IPS DF 6.9 (cell line): Measurements from ENCODE around the gene TENM3.

ENCODE experiments used
- DNase-seq: peaks from one replicate; pipeline ENCODE4 v3.0.0-alpha.2; 2013; ENCODE audit warnings: low read depth, low spot score
- H3K27ac ChIP-seq: one replicate; pipeline ENCODE4 v1.5.1; 2013; ENCODE audit warnings: low read length, control low read depth
- H3K27me3 ChIP-seq: 2 replicates; pipeline ENCODE4 v1.6.1; 2013; ENCODE audit warnings: mild to moderate bottlenecking, low read length; ENCODE audit not compliant: control insufficient read depth, insufficient read depth
- H3K36me3 ChIP-seq: 2 replicates; pipeline ENCODE4 v1.6.1; 2013; ENCODE audit warnings: low read length; ENCODE audit not compliant: control insufficient read depth, insufficient read depth
- H3K4me1 ChIP-seq: 2 replicates; pipeline ENCODE4 v1.6.1; 2013; ENCODE audit warnings: low read length; ENCODE audit not compliant: control insufficient read depth, insufficient read depth
- H3K4me3 ChIP-seq: 2 replicates; pipeline ENCODE4 v1.5.1; 2013; ENCODE audit warnings: mild to moderate bottlenecking, low read length
- H3K9me3 ChIP-seq: 2 replicates; pipeline ENCODE4 v1.6.1; 2013; ENCODE audit warnings: low read length, inconsistent platforms; ENCODE audit not compliant: control insufficient read depth, insufficient read depth
- WGBS: extraction: QIAGEN DNeasy Blood & Tissue Kit; methylation state at CpG from one replicate; pipeline ENCODE4 v1.1.7; 2013; ENCODE audit warnings: mixed read lengths, missing lambda C conversion rate; ENCODE audit not compliant: insufficient read length, insufficient coverage; 5-methylcytosine and 5-hydroxymethylcytosine counted together

Gene TENM3

DNA sequence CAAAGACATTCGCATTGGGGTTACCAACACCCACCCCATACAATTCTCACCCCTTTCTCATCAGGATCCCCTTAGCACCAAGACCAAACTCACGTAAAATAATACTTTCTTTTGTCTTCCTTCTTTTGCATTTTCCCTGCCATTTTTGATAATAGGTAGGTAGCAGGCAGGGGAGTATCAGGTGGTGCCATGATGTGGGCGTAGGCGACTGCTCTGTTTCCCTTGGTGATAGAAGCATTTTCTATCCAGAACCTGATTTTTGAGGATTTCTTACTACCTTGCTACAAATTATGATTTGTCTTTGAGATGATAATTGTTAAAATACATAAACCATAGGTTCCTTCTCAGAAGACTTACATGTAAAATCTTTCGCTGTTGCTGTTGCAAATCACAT, 523.7 kb downstream of the TENM3 start:
- no peak for DNase-seq
- H3K27me3 ChIP-seq, result no peaks in the 10 kb centered on the region
- H3K9me3 ChIP-seq, result no peaks in the 10 kb centered on the region
- H3K4me1 ChIP-seq, result peaks cover 2% of the 10 kb centered on the region; the same call in 1 of the 2 replicates
- no peaks in the 10 kb centered on the region for H3K36me3 ChIP-seq
- H3K27ac ChIP-seq, result no peak overlapping the region
- WGBS, result 100% methylated on average over 1 of the region's 5 CpGs
- H3K4me3 ChIP-seq, result no peak overlapping the region

DNA sequence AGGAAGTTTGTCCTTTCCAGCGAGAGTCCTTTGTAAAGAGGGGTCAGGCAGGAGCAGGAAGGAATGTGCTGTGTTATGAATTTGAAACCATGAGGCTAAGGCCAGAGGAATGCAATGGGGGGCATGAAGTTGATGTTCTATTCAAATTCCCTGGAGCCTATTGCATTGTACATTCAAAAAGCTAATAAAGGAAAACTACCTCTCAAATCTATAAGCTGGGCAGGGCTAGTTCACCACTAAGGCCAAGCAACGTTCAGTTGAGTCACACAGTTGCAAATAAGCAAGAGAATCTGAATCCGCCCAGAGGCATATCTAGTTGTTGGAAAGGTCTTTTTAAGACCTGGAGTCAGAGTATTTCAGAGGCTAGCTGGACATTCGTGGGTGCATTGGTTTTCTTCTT, 525.6 kb downstream of the TENM3 start:
- no CpG with 5 or more reads among the region's 4 CpGs for WGBS
- H3K27me3 ChIP-seq, result no peaks in the 10 kb centered on the region
- no peak overlapping the region for H3K27ac ChIP-seq
- peaks cover 2% of the 10 kb centered on the region; the same call in 1 of the 2 replicates for H3K4me1 ChIP-seq
- no peaks in the 10 kb centered on the region for H3K9me3 ChIP-seq
- no peaks in the 10 kb centered on the region for H3K36me3 ChIP-seq
- no peak for DNase-seq
- H3K4me3 ChIP-seq, result no peak overlapping the region

DNA sequence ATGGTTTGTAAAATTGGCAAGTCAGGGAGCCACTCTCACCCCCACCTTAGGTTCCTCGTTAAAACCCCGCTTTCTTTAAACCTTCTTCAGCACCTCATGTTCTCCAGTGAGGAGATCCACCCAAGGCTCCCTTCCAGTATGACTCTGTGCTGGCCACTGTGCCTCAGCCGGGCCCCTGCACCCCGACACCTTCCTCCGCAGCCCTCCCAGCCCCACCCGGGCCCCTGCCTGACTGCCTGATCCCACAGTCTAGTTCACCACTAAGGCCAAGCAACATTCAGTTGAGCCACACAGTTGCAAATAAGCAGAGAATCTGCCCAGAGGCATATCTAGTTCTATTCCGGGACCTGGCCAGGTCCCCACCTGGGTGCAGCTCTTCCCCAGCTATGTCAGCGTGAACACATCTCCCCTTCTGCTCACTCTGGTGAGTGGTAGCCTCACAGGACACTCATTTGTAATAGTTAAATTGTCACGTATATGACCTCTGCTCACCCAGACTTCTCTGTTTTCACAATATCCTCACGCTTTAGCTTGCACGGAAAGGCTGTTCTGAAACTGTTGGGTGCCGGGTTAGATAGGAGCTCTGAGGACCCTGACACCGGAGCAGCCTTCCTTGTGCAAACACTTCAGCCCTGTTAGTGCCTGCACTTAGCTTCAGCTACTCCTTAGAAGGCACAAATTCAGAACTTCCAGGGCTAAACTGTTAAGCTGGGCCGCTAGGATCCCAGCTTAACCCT, 527.2 kb downstream of the TENM3 start:
- H3K27ac ChIP-seq, result no peak overlapping the region
- no peak overlapping the region for H3K4me3 ChIP-seq
- no CpG with 5 or more reads among the region's 14 CpGs for WGBS
- peaks cover 2% of the 10 kb centered on the region; the same call in 1 of the 2 replicates for H3K4me1 ChIP-seq
- no peaks in the 10 kb centered on the region for H3K27me3 ChIP-seq
- H3K36me3 ChIP-seq, result peaks cover 7% of the 10 kb centered on the region
- no peaks in the 10 kb centered on the region for H3K9me3 ChIP-seq
- DNase-seq, result no peak

DNA sequence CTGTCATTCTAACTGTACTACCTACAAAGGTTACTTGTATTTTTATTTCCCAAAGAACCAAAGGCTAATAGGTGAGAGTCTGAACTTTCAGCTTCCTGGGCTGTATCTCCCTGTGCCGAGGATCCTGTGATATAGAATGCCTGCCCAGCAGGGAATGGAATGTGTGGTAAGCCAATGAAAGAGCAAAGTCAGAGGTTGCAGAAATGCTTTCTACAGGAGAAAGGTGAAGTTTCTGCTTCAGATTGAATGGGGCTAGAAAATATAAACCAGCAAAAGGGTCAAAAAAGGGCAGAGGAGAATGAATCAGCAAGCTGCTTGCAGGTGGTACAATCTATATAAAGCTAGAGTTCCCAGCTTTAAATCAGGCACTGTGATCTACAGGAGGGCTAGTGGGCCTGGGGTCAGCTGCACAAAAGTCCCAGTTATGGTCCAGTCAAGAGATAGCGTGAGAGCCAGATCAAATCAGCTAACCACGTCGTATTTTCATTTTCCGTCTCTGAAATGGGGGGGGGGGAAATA, 527.9 kb downstream of the TENM3 start:
- DNase-seq, result peak; percentile 22
- H3K36me3 ChIP-seq, result peaks cover 8% of the 10 kb centered on the region
- no peaks in the 10 kb centered on the region for H3K27me3 ChIP-seq
- no CpG with 5 or more reads among the region's 5 CpGs for WGBS
- H3K9me3 ChIP-seq, result no peaks in the 10 kb centered on the region
- no peak overlapping the region for H3K4me3 ChIP-seq
- H3K27ac ChIP-seq, result no peak overlapping the region
- H3K4me1 ChIP-seq, result peaks cover 2% of the 10 kb centered on the region; the same call in 1 of the 2 replicates

DNA sequence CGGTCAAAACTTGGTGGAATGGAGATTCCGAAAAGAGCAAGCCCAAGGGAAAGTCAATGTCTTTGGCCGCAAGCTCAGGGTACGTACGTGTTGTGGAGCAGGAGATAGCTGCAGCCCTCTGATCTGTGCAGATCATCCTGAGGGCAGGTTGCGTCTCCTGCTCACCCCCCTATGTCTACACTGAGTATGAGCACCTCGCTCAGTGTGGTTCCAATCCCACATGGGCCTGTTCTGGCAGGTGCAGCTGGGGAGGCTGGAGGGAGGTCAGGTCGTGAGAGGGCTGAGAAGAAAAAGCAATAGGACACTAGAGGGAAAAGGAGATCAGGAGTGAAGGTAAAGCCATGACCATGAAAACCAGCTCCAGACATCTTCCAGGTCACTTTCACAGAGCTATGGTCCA, 531.9 kb downstream of the TENM3 start:
- no peaks in the 10 kb centered on the region for H3K27me3 ChIP-seq
- H3K4me3 ChIP-seq, result no peak overlapping the region
- DNase-seq, result no peak
- H3K9me3 ChIP-seq, result no peaks in the 10 kb centered on the region
- H3K27ac ChIP-seq, result no peak overlapping the region
- WGBS, result no CpG with 5 or more reads among the region's 8 CpGs
- H3K4me1 ChIP-seq, result peaks cover 2% of the 10 kb centered on the region; the same call in 1 of the 2 replicates
- H3K36me3 ChIP-seq, result peaks cover 10% of the 10 kb centered on the region

DNA sequence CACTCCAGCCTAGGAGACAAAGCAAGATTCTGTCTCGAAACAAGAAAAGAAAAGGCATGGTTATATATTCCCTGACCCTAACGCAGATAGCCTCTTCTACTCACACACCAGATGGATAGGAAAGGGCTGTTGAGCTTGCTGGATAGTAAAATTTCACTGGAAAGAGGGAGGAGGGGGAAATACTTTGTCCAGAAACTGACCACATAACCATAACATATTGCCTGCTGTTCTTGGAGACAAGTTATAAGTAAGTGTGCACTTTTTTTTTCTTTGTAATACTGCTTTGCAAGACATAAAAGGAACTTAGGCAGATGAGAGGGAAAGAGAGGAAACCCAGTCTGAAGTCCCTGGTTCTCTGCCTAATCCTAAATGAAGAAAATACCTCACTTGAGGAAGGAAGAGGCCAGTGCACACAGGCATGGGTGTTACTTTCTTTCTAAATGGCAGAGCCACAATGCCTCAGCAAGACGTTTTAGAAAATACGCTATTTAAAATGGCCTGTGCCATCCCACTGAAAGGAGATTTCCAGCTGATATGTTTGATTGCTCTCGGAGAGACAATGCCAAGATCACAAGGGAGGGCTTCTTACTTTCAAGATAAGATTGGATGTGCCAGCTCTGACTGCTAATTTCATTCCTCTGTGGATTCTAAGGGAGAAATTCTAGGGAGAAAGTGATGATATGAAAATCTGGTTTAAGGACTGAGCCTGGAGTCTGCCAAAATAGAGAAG, 533.3 kb downstream of the TENM3 start:
- Histone ChIP-seq H3K27ac (no peak overlapping the region), H3K36me3 (peaks cover 10% of the 10 kb centered on the region), H3K27me3 (no peaks in the 10 kb centered on the region), H3K9me3 (no peaks in the 10 kb centered on the region), H3K4me1 (0 out of 2 replicates have a peak, but pooled peaks cover 2% of the 10 kb centered on the region), H3K4me3 (no peak overlapping the region)
- no CpG with 5 or more reads among the region's 5 CpGs for WGBS
- no peak for DNase-seq

DNA sequence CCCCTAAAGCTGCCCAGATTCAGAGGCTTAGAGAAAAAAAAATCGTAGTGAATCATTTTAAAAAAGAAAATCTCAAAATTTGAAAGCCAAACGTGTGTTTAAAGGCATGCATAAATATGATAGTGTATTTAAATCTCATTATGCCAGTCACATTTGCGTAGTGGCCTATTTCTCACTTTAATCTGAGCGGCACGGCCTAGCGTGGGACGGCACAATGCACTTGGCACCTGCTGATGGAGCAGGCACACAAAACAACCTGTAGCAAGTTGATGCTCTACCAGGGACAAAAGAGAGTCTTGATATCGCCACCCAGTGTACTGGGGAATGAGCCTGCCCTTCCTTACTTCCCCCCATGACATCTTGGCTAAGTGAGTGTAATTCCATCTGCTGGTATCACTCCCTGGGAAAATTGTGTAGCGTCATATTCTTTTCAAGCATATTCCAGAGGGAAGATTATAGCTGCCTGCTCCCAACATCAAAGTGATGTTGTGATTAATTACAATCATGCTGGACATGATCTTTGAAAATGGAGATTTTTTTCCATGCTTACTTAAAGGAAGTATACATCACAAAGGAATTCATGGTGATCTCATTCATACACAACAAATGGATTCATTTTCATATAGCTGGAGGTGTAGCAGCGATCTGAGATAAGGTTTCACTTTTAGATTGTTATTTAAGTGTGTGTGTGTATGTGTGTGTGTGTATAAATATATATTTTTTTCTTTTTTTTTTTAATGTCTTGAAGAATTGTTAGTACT, 535.2 kb downstream of the TENM3 start:
- Histone ChIP-seq H3K27me3 (no peaks in the 10 kb centered on the region), H3K4me1 (no peaks in the 10 kb centered on the region), H3K4me3 (no peak overlapping the region), H3K9me3 (no peaks in the 10 kb centered on the region), H3K36me3 (peaks cover 10% of the 10 kb centered on the region), H3K27ac (no peak overlapping the region)
- no CpG with 5 or more reads among the region's 10 CpGs for WGBS
- no peak for DNase-seq

DNA sequence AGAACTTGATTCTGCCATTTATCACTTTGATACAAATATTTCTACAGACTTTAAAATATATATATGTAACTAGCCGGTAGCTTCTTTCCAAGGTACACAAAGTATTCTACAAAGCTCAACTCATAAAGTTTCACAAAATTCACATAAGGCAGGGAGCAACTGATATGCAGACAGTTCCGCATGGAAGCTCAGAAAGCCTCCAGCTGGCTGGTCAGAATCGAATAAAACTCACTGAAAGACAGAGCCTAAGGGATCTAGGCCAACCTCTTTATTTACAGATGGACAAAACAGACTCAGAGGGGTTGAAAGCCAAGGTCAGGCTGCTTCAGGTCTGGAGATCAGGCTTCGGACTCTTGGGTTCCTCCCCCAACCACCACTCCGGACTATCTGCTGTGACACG, 543.8 kb downstream of the TENM3 start:
- Histone ChIP-seq H3K4me3 (no peak overlapping the region), H3K36me3 (peaks cover 3% of the 10 kb centered on the region; the same call in 1 of the 2 replicates), H3K27me3 (no peaks in the 10 kb centered on the region), H3K27ac (no peak overlapping the region), H3K4me1 (no peaks in the 10 kb centered on the region), H3K9me3 (no peaks in the 10 kb centered on the region)
- no CpG with 5 or more reads among the region's 6 CpGs for whole genome bisulfite sequencing
- DNase-seq, result no peak

DNA sequence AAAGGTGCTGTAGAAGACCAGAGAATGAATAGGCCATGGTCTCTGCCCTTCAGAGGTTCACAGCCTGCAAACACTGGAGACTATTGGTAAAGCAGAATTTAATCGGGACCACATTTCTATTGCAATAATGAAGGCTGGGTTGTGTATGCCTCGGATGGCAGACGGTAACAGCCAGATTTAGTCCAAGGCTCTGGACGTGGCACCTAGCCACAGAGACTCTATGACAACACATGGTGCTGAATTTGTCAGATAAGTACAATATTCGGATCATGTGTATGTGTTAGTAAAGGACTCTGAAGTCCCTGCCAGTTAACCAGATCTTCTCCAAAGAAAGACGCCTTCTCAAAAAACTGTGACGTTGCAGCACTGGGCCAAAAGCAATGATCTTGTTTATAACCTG, 545.0 kb downstream of the TENM3 start:
- no peaks in the 10 kb centered on the region for H3K4me1 ChIP-seq
- H3K27me3 ChIP-seq, result no peaks in the 10 kb centered on the region
- no CpG with 5 or more reads among the region's 7 CpGs for WGBS
- DNase-seq, result no peak
- no peak overlapping the region for H3K27ac ChIP-seq
- H3K36me3 ChIP-seq, result peaks cover 5% of the 10 kb centered on the region; the same call in 1 of the 2 replicates
- H3K4me3 ChIP-seq, result no peak overlapping the region
- H3K9me3 ChIP-seq, result no peaks in the 10 kb centered on the region

DNA sequence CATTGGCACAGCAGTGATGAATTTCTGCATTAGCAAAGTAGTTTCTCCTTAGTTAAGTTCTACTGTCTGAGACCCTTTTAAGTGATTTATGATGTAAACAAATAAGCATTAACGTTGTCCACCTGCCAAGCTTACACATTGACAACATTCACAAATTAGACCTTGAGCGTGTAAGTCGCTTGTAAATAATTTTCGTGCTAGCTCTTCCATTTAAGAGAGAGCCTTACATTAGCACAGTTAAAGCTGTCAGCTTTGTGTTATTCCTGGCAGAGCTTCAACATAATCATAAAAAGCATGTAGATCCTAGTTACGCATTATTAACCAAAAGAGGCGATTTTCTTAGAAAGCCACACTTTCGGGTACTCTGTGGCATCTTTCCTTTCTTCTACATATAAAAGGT, 546.3 kb downstream of the TENM3 start:
- no CpG with 5 or more reads among the region's 7 CpGs for WGBS
- H3K4me3 ChIP-seq, result no peak overlapping the region
- H3K36me3 ChIP-seq, result peaks cover 5% of the 10 kb centered on the region; the same call in 1 of the 2 replicates
- no peaks in the 10 kb centered on the region for H3K27me3 ChIP-seq
- H3K27ac ChIP-seq, result no peak overlapping the region
- no peaks in the 10 kb centered on the region for H3K4me1 ChIP-seq
- no peaks in the 10 kb centered on the region for H3K9me3 ChIP-seq
- no peak for DNase-seq
